ENCODE results near the gene CAMK2A.

The CAMK2A gene

DNA sequence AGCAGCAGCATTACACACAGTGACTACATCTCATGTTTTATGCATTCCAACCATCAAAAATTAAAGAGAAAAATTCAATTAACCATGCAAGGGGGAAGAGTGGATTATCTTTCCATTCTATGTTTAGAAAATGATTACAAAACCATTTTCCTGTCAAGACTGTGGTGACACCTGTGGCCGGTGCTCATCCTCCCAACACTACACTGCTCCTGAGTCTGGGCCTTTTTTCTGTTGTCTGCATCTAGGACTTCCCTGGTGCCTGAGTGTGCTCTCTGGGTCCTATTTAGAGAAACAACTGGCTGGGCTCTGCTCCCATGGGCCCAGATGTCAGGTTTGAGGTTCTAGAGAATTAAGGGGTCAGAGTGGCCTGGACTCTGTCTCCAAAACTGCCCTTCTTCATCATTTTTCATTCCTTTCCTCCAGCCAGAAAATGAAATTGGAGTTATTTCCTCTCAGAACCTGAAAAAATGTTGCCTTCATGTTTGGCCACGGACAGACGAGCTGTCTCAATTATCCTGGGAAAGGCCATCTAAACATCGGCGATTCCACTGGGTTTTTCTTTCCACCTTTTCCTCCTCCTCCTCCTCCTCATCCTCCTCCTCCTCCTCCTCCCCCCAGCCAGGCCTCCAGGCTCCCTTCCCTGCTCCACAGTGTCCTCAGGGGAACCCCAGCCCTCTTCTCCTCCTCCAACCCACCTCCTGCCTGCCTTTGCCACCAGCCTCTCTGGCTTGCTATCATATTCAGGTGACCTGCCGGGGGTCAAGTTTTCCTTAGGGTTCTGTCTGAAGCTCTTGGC, 24.5 kb upstream of the CAMK2A start:
- TF ChIP-seq, protein P1, sequence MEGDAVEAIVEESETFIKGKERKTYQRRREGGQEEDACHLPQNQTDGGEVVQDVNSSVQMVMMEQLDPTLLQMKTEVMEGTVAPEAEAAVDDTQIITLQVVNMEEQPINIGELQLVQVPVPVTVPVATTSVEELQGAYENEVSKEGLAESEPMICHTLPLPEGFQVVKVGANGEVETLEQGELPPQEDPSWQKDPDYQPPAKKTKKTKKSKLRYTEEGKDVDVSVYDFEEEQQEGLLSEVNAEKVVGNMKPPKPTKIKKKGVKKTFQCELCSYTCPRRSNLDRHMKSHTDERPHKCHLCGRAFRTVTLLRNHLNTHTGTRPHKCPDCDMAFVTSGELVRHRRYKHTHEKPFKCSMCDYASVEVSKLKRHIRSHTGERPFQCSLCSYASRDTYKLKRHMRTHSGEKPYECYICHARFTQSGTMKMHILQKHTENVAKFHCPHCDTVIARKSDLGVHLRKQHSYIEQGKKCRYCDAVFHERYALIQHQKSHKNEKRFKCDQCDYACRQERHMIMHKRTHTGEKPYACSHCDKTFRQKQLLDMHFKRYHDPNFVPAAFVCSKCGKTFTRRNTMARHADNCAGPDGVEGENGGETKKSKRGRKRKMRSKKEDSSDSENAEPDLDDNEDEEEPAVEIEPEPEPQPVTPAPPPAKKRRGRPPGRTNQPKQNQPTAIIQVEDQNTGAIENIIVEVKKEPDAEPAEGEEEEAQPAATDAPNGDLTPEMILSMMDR (IDR thresholded peaks at IDR 0.05): no peak
- Histone ChIP-seq H3K4me1 (no peaks in the 10 kb centered on the region), H3K27me3 (ENCODE audit: control insufficient read depth, insufficient read depth, low read length) (no peaks in the 10 kb centered on the region), H3K9me3 (ENCODE audit: control insufficient read depth, low read length) (no peaks in the 10 kb centered on the region), H3K4me3 (ENCODE audit: low read depth, low read length) (no peak overlapping the region), H3K36me3 (ENCODE audit: control insufficient read depth, insufficient read depth, low read length) (no peaks in the 10 kb centered on the region), H3K79me2 (no peaks in the 10 kb centered on the region), H2AFZ (no peak overlapping the region), H3K9ac (no peak overlapping the region), H3K27ac (no peak overlapping the region), H3K4me2 (ENCODE audit: low read length) (no peak overlapping the region)

DNA sequence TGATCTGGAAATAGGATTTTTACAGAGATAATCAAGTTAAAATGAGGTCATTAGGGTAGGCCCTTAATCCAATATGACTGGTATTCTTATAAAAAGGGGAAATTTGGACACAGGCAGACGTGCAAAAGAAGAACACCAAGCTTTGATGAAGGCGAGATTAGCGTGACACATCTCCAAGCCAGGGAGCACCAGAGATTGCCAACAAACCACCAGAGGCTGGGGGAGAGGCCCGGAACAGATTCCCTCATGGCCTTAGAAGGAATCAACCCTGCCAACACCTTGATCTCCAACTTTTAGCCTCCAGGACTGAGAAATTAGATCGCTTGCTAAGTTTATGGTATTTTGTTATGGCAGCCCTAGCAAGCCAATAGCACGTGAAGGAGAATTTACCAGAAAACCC, 23.9 kb upstream of the CAMK2A start:
- no peak overlapping the region for H3K4me2 ChIP-seq (ENCODE audit: low read length)
- H3K9ac ChIP-seq: no peak overlapping the region
- H3K79me2 ChIP-seq: no peaks in the 10 kb centered on the region
- H2AFZ ChIP-seq: no peak overlapping the region
- TF ChIP-seq, protein P1 (IDR thresholded peaks at IDR 0.05): no peak
- no peak overlapping the region for H3K4me3 ChIP-seq (ENCODE audit: low read depth, low read length)
- no peak overlapping the region for H3K27ac ChIP-seq
- H3K4me1 ChIP-seq: no peaks in the 10 kb centered on the region
- no peaks in the 10 kb centered on the region for H3K27me3 ChIP-seq (ENCODE audit: control insufficient read depth, insufficient read depth, low read length)
- no peaks in the 10 kb centered on the region for H3K36me3 ChIP-seq (ENCODE audit: control insufficient read depth, insufficient read depth, low read length)
- H3K9me3 ChIP-seq (ENCODE audit: control insufficient read depth, low read length): no peaks in the 10 kb centered on the region

DNA sequence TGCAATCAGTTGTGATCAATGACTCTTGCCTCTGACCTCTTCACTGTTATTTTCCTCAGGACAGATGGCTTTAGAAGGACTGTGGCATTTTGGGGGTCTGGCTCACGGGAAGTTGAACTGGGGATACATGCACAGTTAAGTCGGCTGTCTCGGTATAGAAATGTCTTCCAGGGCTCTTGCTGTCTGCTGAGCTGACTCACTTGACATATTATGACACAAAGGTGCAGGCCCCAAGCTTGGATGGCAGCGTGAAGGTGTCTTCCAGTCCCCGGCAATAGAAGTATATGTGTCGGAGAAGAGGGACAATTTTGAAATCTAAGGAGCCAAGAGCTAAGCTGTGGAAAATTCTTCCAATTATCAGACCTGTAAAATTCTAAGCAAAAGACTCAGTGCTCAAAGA, 22.9 kb upstream of the CAMK2A start:
- Histone ChIP-seq H3K9ac (no peak overlapping the region), H3K27ac (no peak overlapping the region), H3K4me3 (ENCODE audit: low read depth, low read length) (no peak overlapping the region), H2AFZ (no peak overlapping the region), H3K79me2 (no peaks in the 10 kb centered on the region), H3K4me2 (ENCODE audit: low read length) (no peak overlapping the region), H3K4me1 (no peaks in the 10 kb centered on the region), H3K36me3 (ENCODE audit: control insufficient read depth, insufficient read depth, low read length) (no peaks in the 10 kb centered on the region), H3K9me3 (ENCODE audit: control insufficient read depth, low read length) (no peaks in the 10 kb centered on the region), H3K27me3 (ENCODE audit: control insufficient read depth, insufficient read depth, low read length) (no peaks in the 10 kb centered on the region)
- TF ChIP-seq, protein P1 (IDR thresholded peaks at IDR 0.05): no peak

DNA sequence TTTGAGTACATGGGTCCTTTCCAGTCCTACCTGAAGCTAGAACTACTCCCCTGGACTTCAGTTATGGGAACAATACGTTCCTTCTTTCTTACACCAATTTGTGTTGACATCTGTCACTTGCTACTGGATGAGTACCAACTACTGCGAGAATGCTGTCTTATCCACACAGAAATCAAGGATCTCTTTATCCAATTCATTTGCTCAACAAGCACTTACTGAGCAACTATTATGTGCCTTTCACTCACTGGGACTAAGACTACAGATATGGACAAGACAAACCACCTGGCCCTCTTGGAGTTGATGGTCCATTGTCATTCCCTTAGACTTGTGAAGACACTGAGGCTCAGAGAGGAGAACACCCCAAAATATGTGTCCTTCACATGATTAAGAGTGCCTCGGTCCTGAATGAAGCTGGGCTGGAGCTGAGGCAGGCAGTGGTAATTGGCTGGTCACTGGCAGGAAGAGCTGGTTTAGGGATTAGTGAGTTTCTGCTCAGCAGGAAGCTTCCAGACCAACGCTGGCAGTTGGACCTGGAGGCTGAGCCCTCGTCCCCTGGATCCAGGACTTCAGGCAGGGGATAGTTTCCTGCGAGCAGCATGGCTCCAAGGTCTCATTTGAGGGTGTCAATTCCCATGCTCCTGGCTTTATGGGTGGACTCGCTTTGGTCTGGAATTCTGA, 21.6 kb upstream of the CAMK2A start:
- no peak overlapping the region for H3K27ac ChIP-seq
- no peaks in the 10 kb centered on the region for H3K27me3 ChIP-seq (ENCODE audit: control insufficient read depth, insufficient read depth, low read length)
- no peaks in the 10 kb centered on the region for H3K9me3 ChIP-seq (ENCODE audit: control insufficient read depth, low read length)
- H3K4me2 ChIP-seq (ENCODE audit: low read length): no peak overlapping the region
- TF ChIP-seq, protein P1 (IDR thresholded peaks at IDR 0.05): no peak
- no peak overlapping the region for H2AFZ ChIP-seq
- H3K4me1 ChIP-seq: no peaks in the 10 kb centered on the region
- H3K9ac ChIP-seq: no peak overlapping the region
- no peak overlapping the region for H3K4me3 ChIP-seq (ENCODE audit: low read depth, low read length)
- H3K36me3 ChIP-seq (ENCODE audit: control insufficient read depth, insufficient read depth, low read length): no peaks in the 10 kb centered on the region
- no peaks in the 10 kb centered on the region for H3K79me2 ChIP-seq

Data from parathyroid adenoma (tissue), 2 donors.